ENCODE data around the gene OR52I2.

DNA sequence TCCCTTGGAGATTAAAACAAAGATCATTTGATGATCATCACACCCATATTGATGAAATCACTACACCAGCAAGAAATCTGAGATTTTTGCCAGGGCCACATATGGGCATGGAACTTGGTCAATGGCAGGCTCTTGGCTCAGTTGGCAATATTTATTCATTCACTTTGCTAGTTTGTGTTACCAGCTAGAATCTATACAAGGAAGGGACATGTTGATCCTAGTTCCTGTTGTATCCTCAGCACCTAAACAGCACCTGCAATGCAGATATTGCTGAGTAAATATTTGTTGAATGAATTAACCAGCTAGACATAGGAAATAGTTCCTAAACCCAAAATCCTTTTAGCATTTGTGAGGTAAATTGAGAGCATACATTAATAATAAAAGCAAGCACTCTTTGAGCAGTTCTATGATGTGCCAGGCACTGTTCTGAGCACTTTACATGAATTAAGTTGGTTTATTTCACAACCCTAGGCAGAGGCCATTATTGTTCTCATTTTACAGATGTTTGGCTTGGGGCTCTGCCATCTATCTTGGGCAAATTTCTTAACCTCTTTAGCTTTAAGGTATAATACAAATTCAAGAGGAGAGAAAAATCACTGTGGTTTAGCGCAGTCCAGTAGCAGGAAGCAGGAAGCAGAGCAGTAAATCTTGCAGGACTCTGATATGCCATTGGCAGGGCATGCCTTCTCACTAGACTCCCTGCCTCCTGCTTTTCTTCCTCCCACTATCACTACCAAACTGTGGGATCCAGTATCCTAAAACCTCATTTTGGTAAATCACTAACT is 24.9 kb downstream of the OR52I2 start:
- TF ChIP-seq POLR2A (IDR thresholded peaks at IDR 0.05; ENCODE audit: low read depth, low read length) (no peak), POLR2AphosphoS5 (IDR thresholded peaks at IDR 0.05; ENCODE audit: low read depth, low read length) (no peak), TAF1 (IDR thresholded peaks at IDR 0.05; ENCODE audit: borderline replicate concordance, low read depth, low read length) (no peak)
